ENCODE results near the gene CDK5RAP3.

Gene CDK5RAP3

GRCh38 chr17:47953909-47954308, 17.0 kb upstream of the CDK5RAP3 start:
- TF ChIP-seq POLR2AphosphoS5 (IDR thresholded peaks at IDR 0.05; ENCODE audit: low read depth, low read length) (no peak), TAF1 (IDR thresholded peaks at IDR 0.05; ENCODE audit: borderline replicate concordance, insufficient read depth, low read length) (no peak), FOXP2 (optimal IDR thresholded peaks at IDR 0.05; ENCODE audit: borderline replicate concordance, extremely low read depth, extremely low read length, insufficient read depth) (no peak), SIN3A (IDR thresholded peaks at IDR 0.05; ENCODE audit: borderline replicate concordance, insufficient read depth, low read length) (no peak), REST (IDR thresholded peaks at IDR 0.05; ENCODE audit: insufficient read depth in 1 of 2, low read depth in 2 of 2, low read length in 2 of 2) (no peak)

DNA sequence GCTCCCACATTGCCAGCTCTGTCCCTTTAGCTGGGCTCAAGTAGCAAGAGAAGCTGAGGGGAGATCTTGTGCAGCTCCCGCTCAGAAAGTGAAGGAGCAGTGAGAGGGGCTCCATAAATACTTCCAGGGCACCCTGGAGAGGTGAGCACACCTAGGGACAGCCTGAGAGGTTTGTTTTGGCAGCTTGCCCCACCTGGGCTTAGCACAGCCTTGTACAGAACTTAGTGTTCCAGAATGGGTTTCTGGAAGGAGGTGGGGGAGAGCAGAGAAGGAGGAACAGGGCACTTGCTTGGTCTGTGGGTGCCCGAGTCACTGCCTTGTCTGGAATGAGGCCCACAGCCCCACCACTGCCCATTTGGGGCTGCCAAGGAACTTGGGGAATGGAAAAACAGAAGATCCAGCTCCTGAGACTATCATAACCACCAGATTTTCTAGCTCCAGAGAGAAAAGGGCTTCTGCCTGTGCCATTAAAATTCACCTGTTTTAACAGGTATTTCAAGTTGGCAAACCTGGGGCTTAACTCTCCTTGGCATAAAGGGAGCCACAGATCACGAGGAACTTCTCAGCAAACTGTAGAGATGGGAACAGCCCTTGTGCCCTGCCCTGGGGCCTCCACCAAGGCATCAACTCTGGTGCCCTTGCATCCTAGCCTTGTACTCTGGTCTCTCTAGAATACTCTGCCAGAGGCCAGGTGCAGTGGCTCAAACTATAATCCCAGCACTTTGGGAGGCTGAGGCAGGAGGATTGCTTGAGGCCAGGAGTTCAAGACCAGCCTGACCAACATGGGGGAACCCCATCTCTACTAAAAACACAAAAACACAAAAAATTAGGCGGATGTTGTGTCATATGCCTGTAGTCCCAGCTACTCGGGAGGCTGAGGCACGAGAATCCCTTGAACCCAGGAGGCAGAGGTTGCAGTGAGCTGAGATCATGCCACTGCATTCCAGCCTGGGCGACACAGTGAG, 15.1 kb upstream of the CDK5RAP3 start:
- no peak for TF ChIP-seq REST (IDR thresholded peaks at IDR 0.05; ENCODE audit: insufficient read depth in 1 of 2, low read depth in 2 of 2, low read length in 2 of 2)
- TF ChIP-seq SIN3A (IDR thresholded peaks at IDR 0.05; ENCODE audit: borderline replicate concordance, insufficient read depth, low read length), result no peak
- no peak for TF ChIP-seq FOXP2 (optimal IDR thresholded peaks at IDR 0.05; ENCODE audit: borderline replicate concordance, extremely low read depth, extremely low read length, insufficient read depth)
- no peak for TF ChIP-seq POLR2AphosphoS5 (IDR thresholded peaks at IDR 0.05; ENCODE audit: low read depth, low read length)

DNA sequence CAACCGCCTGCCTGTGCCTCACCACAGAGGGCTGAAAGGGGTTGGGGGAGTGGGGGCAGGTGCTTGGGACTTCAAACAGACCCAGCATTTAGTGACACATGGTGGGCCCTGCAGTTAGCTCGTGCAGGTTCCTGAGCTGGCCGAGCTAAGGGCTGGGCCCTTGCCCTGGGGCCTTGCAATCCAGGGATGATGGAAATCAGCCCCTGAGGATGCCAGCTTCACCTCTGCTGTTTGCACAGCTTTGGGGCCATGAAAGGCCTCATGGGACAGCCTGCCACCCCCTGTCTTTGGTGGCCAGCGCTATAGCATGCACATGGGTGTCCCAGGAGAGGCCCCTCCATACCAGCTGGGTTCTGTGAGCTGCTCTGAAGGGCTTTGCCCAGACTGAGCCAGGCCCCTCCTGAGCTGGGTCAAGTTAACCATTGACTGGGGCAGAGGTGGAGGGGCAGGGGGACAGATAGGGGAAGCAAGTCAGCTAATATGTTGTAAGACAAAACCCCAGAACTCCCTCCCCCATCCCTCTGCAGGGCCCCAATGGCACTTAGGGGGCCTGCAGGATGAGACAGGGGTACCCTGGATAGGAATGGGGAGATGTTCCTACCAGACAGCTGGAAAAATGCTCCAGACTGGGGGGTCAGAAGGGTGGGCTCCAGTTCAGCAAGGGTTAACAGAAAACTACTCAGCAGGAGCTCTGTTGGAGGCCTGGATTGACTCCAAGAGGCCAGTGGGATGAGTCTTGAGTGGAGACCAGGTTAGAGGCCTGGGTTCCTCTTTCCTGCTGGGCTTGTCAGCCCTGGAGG, 13.9 kb upstream of the CDK5RAP3 start:
- TF ChIP-seq POLR2AphosphoS5 (IDR thresholded peaks at IDR 0.05; ENCODE audit: low read depth, low read length) (no peak), REST (IDR thresholded peaks at IDR 0.05; ENCODE audit: insufficient read depth in 1 of 2, low read depth in 2 of 2, low read length in 2 of 2) (no peak), SIN3A (IDR thresholded peaks at IDR 0.05; ENCODE audit: borderline replicate concordance, insufficient read depth, low read length) (no peak), FOXP2 (optimal IDR thresholded peaks at IDR 0.05; ENCODE audit: borderline replicate concordance, extremely low read depth, extremely low read length, insufficient read depth) (no peak), TAF1 (IDR thresholded peaks at IDR 0.05; ENCODE audit: borderline replicate concordance, insufficient read depth, low read length) (no peak)

GRCh38 chr17:47957591-47958490, 13.1 kb upstream of the CDK5RAP3 start, which contains the start of gene PRR15L:
Gene PRR15L (minus strand): TSS chr17:47957883. CDS start chr17:47953234, 4,649 bp downstream.
- TF ChIP-seq SIN3A (IDR thresholded peaks at IDR 0.05; ENCODE audit: borderline replicate concordance, insufficient read depth, low read length), result no peak
- no peak for TF ChIP-seq POLR2AphosphoS5 (IDR thresholded peaks at IDR 0.05; ENCODE audit: low read depth, low read length)
- TF ChIP-seq REST (IDR thresholded peaks at IDR 0.05; ENCODE audit: insufficient read depth in 1 of 2, low read depth in 2 of 2, low read length in 2 of 2), result no peak
- no peak for TF ChIP-seq FOXP2 (optimal IDR thresholded peaks at IDR 0.05; ENCODE audit: borderline replicate concordance, extremely low read depth, extremely low read length, insufficient read depth)
- TF ChIP-seq TAF1 (IDR thresholded peaks at IDR 0.05; ENCODE audit: borderline replicate concordance, insufficient read depth, low read length), result no peak
